H1 (cell line): ENCODE results near the gene TSHB. TPM values are rescaled to one million over a fixed set of nuclear protein-coding genes. Genes with fewer than 3 reads are reported as not detected.

ENCODE experiments used
- CTCF ChIA-PET: fragments of 300-600 bp; sonication (Branson Sonifier 250); formaldehyde crosslinking; loops from one replicate; lab custom pipeline; 2021; ENCODE audit not compliant: partially characterized antibody; lab: Charles Lee
- POLR2A ChIA-PET: fragments of 300-600 bp; sonication (Branson Sonifier 250); formaldehyde crosslinking; loops from one replicate; lab custom pipeline; 2021; ENCODE audit warnings: inconsistent platforms; ENCODE audit not compliant: partially characterized antibody; lab: Charles Lee
- DNase-seq, 2 experiments: peaks; one replicate each; pipeline versions ENCODE4 v3.0.0 to v3.0.0-alpha.2; 2010 to 2022; ENCODE audit warnings: low spot score in 2 of 2, low read depth in 1 of 2, mixed read lengths in 1 of 2
- FAIRE-seq: peaks from 2 replicates; lab custom pipeline; 2011; peaks lifted over from hg19 to GRCh38; lab: Jason Lieb, UNC
- H2AFZ ChIP-seq: 2 replicates; pipeline ENCODE4 v1.8.1; 2012; ENCODE audit warnings: low read length, inconsistent platforms
- H2AK5ac ChIP-seq: 2 replicates; pipeline ENCODE4 v1.6.1; 2013; ENCODE audit warnings: low read depth, low read length
- H2BK120ac ChIP-seq: replicated peaks from 2 replicates; pipeline ENCODE3; 2013; ENCODE audit warnings: low read depth, low read length, inconsistent platforms
- H2BK12ac ChIP-seq: 2 replicates; pipeline ENCODE4 v1.6.1; 2013; ENCODE audit warnings: low read depth, low read length
- H2BK15ac ChIP-seq: 2 replicates; pipeline ENCODE4 v1.6.1; 2013; ENCODE audit warnings: low read length
- H2BK20ac ChIP-seq: 2 replicates; pipeline ENCODE4 v1.6.1; 2013; ENCODE audit warnings: low read length
- H2BK5ac ChIP-seq: 2 replicates; pipeline ENCODE4 v1.6.1; 2013; ENCODE audit warnings: low read depth, low read length
- H3K14ac ChIP-seq: 2 replicates; pipeline ENCODE4 v1.6.1; 2013; ENCODE audit warnings: inconsistent platforms; ENCODE audit not compliant: insufficient read length
- H3K18ac ChIP-seq: 2 replicates; pipeline ENCODE4 v1.6.1; 2013; ENCODE audit warnings: low read length; ENCODE audit errors: extremely low read depth
- H3K23ac ChIP-seq: 2 replicates; pipeline ENCODE4 v1.6.1; 2013; ENCODE audit warnings: inconsistent platforms; ENCODE audit not compliant: insufficient read length
- H3K23me2 ChIP-seq: 2 replicates; pipeline ENCODE4 v1.6.1; 2013; ENCODE audit warnings: low read depth, low read length
- H3K27ac ChIP-seq: 2 replicates; pipeline ENCODE4 v1.6.1; 2011; ENCODE audit warnings: low read depth, low read length, inconsistent platforms
- H3K27me3 ChIP-seq, 4 experiments: replicated peaks in 1 of 4; 1 replicate in 1 of 4; 2 replicates in 3 of 4; pipeline versions ENCODE4 v1.6.1 to v1.8.1; 2011 to 2013; ENCODE audit warnings: low read length in 3 of 4, mild to moderate bottlenecking in 3 of 4, inconsistent platforms in 2 of 4, mixed read lengths in 2 of 4, moderate library complexity in 1 of 4; ENCODE audit not compliant: control insufficient read depth in 3 of 4, insufficient read depth in 3 of 4; ENCODE audit errors: extremely low read depth in 1 of 4
- H3K36me3 ChIP-seq, 4 experiments: 2 replicates each; pipeline versions ENCODE4 v1.6.1 to v1.8.1; 2011 to 2013; ENCODE audit warnings: mild to moderate bottlenecking in 4 of 4, low read length in 3 of 4, moderate library complexity in 2 of 4, control low read depth in 1 of 4, inconsistent platforms in 1 of 4; ENCODE audit not compliant: insufficient read depth in 4 of 4, control insufficient read depth in 2 of 4
- H3K4ac ChIP-seq: replicated peaks from 2 replicates; pipeline ENCODE3; 2013; ENCODE audit warnings: low read length, low read depth, mixed read lengths, inconsistent platforms; ENCODE audit not compliant: insufficient read length
- H3K4me1 ChIP-seq, 4 experiments: replicated peaks in 1 of 4; 1 replicate in 1 of 4; 2 replicates in 3 of 4; pipeline versions ENCODE4 v1.6.1 to v1.8.1; 2011 to 2013; ENCODE audit warnings: low read length in 3 of 4, inconsistent platforms in 2 of 4, mixed read lengths in 1 of 4; ENCODE audit not compliant: insufficient read depth in 4 of 4, control insufficient read depth in 3 of 4
- H3K4me2 ChIP-seq, 2 experiments: 2 replicates each; pipeline versions ENCODE4 v1.6.1 to v1.8.1; 2011 to 2013; ENCODE audit warnings: low read depth in 2 of 2, low read length in 2 of 2, control low read depth in 1 of 2, inconsistent platforms in 1 of 2, mild to moderate bottlenecking in 1 of 2; ENCODE audit not compliant: insufficient read depth in 1 of 2
- H3K4me3 ChIP-seq, 4 experiments: fragments of 200-600, 300-600 bp in 1 of 4; sonication (generic), shearing (Covaris generic), sonication (Bioruptor Twin) in 1 of 4; 2 replicates each; pipeline versions ENCODE4 v1.5.1 to v1.8.1; 2011 to 2016; ENCODE audit warnings: low read length in 4 of 4, low read depth in 3 of 4, control low read depth in 2 of 4, inconsistent platforms in 2 of 4, mild to moderate bottlenecking in 2 of 4, mixed read lengths in 1 of 4, moderate library complexity in 1 of 4; ENCODE audit not compliant: insufficient read depth in 2 of 4; ENCODE audit errors: extremely low read depth in 1 of 4
- H3K56ac ChIP-seq: replicated peaks from 2 replicates; pipeline ENCODE3; 2013; ENCODE audit warnings: low read depth, mild to moderate bottlenecking, mixed read lengths, low read length, inconsistent platforms; ENCODE audit not compliant: insufficient read length
- H3K79me1 ChIP-seq: 2 replicates; pipeline ENCODE4 v1.6.1; 2013; ENCODE audit warnings: low read depth, low read length, control low read depth
- H3K79me2 ChIP-seq, 2 experiments: 2 replicates each; pipeline versions ENCODE4 v1.6.1 to v1.8.1; 2012 to 2013; ENCODE audit warnings: low read length in 2 of 2, mild to moderate bottlenecking in 2 of 2, inconsistent platforms in 1 of 2; ENCODE audit not compliant: insufficient read depth in 2 of 2, control insufficient read depth in 1 of 2
- H3K9ac ChIP-seq, 4 experiments: replicated peaks in 1 of 4; 1 replicate in 1 of 4; 2 replicates in 3 of 4; pipeline versions ENCODE4 v1.6.1 to v1.8.1; 2011 to 2013; ENCODE audit warnings: low read depth in 3 of 4, low read length in 3 of 4, control low read depth in 2 of 4, mild to moderate bottlenecking in 2 of 4, moderate library complexity in 2 of 4, inconsistent platforms in 1 of 4; ENCODE audit errors: extremely low read depth in 1 of 4
- H3K9me3 ChIP-seq, 2 experiments: 2 replicates each; pipeline versions ENCODE4 v1.6.1 to v1.8.1; 2012 to 2013; ENCODE audit warnings: mild to moderate bottlenecking in 2 of 2, moderate library complexity in 2 of 2, control low read depth in 1 of 2, inconsistent platforms in 1 of 2, low read depth in 1 of 2, low read length in 1 of 2, mixed read lengths in 1 of 2; ENCODE audit not compliant: insufficient read depth in 2 of 2
- H4K20me1 ChIP-seq, 2 experiments: replicated peaks in 1 of 2; 2 replicates each; pipeline versions ENCODE3 to v1.8.1; 2011 to 2013; ENCODE audit warnings: inconsistent platforms in 2 of 2, low read length in 2 of 2, mild to moderate bottlenecking in 1 of 2; ENCODE audit not compliant: insufficient read depth in 2 of 2, control insufficient read depth in 1 of 2
- H4K5ac ChIP-seq: 2 replicates; pipeline ENCODE4 v1.6.1; 2013; ENCODE audit warnings: low read length, low read depth, mixed read lengths, inconsistent platforms; ENCODE audit not compliant: insufficient read length
- H4K8ac ChIP-seq: 2 replicates; pipeline ENCODE4 v1.8.0; 2013; ENCODE audit warnings: mild to moderate bottlenecking, moderate library complexity, low read length, inconsistent platforms; ENCODE audit not compliant: insufficient read depth; ENCODE audit errors: extremely low read depth
- H4K91ac ChIP-seq: replicated peaks from 2 replicates; pipeline ENCODE3; 2013; ENCODE audit warnings: low read length, mixed read lengths, inconsistent platforms; ENCODE audit not compliant: insufficient read length
- EP300 ChIP-seq, 2 experiments: IDR thresholded peaks; 1 replicate in 1 of 2; 2 replicates in 1 of 2; pipeline ENCODE4 v1.6.1; 2011 to 2012; ENCODE audit warnings: low read depth in 2 of 2, low read length in 2 of 2, mild to moderate bottlenecking in 2 of 2, borderline replicate concordance in 1 of 2, inconsistent platforms in 1 of 2, moderate library complexity in 1 of 2
- EZH2 ChIP-seq: fragments of 200-600 bp; sonication (generic); IDR thresholded peaks from 2 replicates; pipeline ENCODE4 v1.7.1; 2012; ENCODE audit warnings: low read depth, mild to moderate bottlenecking, moderate library complexity, low read length, inconsistent platforms; ENCODE audit not compliant: severe bottlenecking
- HDAC6 ChIP-seq: IDR thresholded peaks from one replicate; pipeline ENCODE4 v1.7.1; 2012; ENCODE audit warnings: low read depth, mild to moderate bottlenecking, inconsistent platforms, low read length, moderate library complexity
- JUN ChIP-seq: IDR thresholded peaks from 2 replicates; pipeline ENCODE4 v1.6.1; 2011; ENCODE audit warnings: low read depth, mild to moderate bottlenecking, improper control_type of control experiment, low read length
- KDM5A ChIP-seq: fragments of 200-600 bp; IDR thresholded peaks from 2 replicates; pipeline ENCODE4 v1.7.1; 2012; ENCODE audit warnings: mild to moderate bottlenecking, low read length, inconsistent platforms, mixed read lengths
- MAFK ChIP-seq: IDR thresholded peaks from 2 replicates; pipeline ENCODE4 v1.6.1; 2012; ENCODE audit warnings: low read depth, mild to moderate bottlenecking, improper control_type of control experiment, low read length
- POLR2AphosphoS5 ChIP-seq: IDR thresholded peaks from 2 replicates; pipeline ENCODE4 v1.6.1; 2011; ENCODE audit warnings: low read depth, low read length
- POU5F1 ChIP-seq: IDR thresholded peaks from 2 replicates; pipeline ENCODE4 v1.6.1; 2011; ENCODE audit warnings: low read depth, mild to moderate bottlenecking, low read length, moderate library complexity
- RFX5 ChIP-seq: IDR thresholded peaks from 2 replicates; pipeline ENCODE4 v1.6.1; 2011; ENCODE audit warnings: low read depth, low read length, improper control_type of control experiment, borderline replicate concordance
- SP4 ChIP-seq: IDR thresholded peaks from 2 replicates; pipeline ENCODE4 v1.6.1; 2012; ENCODE audit warnings: low read length, inconsistent platforms
- YY1 ChIP-seq: IDR thresholded peaks from 2 replicates; pipeline ENCODE4 v1.6.1; 2011; ENCODE audit warnings: low read depth, mild to moderate bottlenecking, low read length
- ZNF274 ChIP-seq: IDR thresholded peaks from 2 replicates; pipeline ENCODE4 v1.7.0; 2012; ENCODE audit warnings: low read length, borderline replicate concordance; ENCODE audit errors: extremely low read depth
- WGBS, 2 experiments: shearing (Covaris generic) in 1 of 2; methylation state at CpG; one replicate each; pipeline versions ENCODE4 v1.1.6 to v1.1.7; 2013 to 2015; ENCODE audit warnings: low lambda C conversion rate in 2 of 2, mixed read lengths in 2 of 2, inconsistent platforms in 1 of 2, low coverage in 1 of 2, missing lambda C conversion rate in 1 of 2; ENCODE audit not compliant: insufficient replicate concordance in 2 of 2, insufficient coverage in 1 of 2, insufficient read length in 1 of 2; ENCODE audit errors: extremely low coverage in 1 of 2, missing lambda C conversion rate in 1 of 2; 5-methylcytosine and 5-hydroxymethylcytosine counted together
- polyA plus RNA-seq, 7 experiments: library from polyadenylated mRNA; depleted of rRNA in 3 of 7; stranded (reverse) in 5 of 7; unstranded in 2 of 7; fragments of >200 nt in 5 of 7; fragments of 200-250 nt in 2 of 7; gene quantifications; 1 replicate in 5 of 7; 2 replicates in 1 of 7; 4 replicates in 1 of 7; pipeline versions ENCODE4 v1.2.1 to v1.2.3, GENCODE V29; 2011 to 2013; ENCODE audit warnings: missing spikeins in 2 of 7, mixed read lengths in 2 of 7
- total RNA-seq: library from RNA; stranded (reverse); fragmentation: NEBNext Ultra II Directional; extraction: Animal tissue kit (Norgen Biotek cat#: 25700); gene quantifications from 2 replicates; pipeline ENCODE4 v1.2.1, GENCODE V29; 2021

The TSHB gene
- total and polyA plus RNA-seq, 2 of the 8 experiments (the other 6 are each of a cell fraction or from before 2014, with no cell fraction given), result not detected

DNA sequence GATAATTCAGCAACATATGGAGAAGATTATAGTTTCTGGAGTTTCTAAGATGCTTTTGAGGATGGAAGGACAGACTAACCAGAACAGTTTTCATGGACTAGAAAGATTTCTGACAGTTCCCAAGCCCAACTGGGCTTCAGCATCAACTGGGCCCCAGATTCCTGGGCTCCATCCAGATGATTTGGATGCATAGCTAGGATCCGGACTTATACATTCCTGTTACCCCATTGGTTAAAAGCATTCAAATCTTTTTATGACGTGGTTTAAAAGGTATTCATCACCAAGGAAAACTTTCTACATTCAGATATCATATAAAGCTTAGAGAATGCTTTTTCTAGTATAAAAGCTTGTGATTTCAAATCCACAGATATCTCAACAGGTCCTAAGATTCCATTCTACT lies 29.7 kb downstream of the TSHB start:
- Histone ChIP-seq H2BK120ac (no peak overlapping the region), H4K20me1 (no peaks in the 10 kb centered on the region), H3K14ac (no peak overlapping the region), H3K4ac (no peak overlapping the region), H2AK5ac (no peak overlapping the region), H3K27ac (no peak overlapping the region), H4K91ac (no peak overlapping the region), H3K9me3 (no peaks in the 10 kb centered on the region), H2BK20ac (no peak overlapping the region), H3K27me3 (no peaks in the 10 kb centered on the region), H4K8ac (no peak overlapping the region), H3K4me1 (peaks cover 0 to 6% (median 2%) of the 10 kb centered on the region in 4 experiments; a peak in 4 of 7 replicates), H3K23ac (no peak overlapping the region), H2BK12ac (no peak overlapping the region), H3K36me3 (no peaks in the 10 kb centered on the region), H3K79me1 (no peaks in the 10 kb centered on the region), H3K79me2 (no peaks in the 10 kb centered on the region), H3K4me3 (no peak overlapping the region), H2BK5ac (no peak overlapping the region), H2BK15ac (no peak overlapping the region), H3K9ac (no peak overlapping the region), H3K18ac (no peak overlapping the region), H3K56ac (no peak overlapping the region), H2AFZ (no peak overlapping the region), H4K5ac (no peak overlapping the region), H3K4me2 (no peak overlapping the region), H3K23me2 (no peaks in the 10 kb centered on the region)
- FAIRE-seq (no peak), DNase-seq (no peak)
- ChIA-PET POLR2A (no interaction called here), CTCF (interaction anchor here (1.1 kb wide), 1 partner anchor 10 kb away, joined by 5 read pairs; no protein-coding TSS in a partner anchor)
- WGBS, 2 experiments, result 50% methylated on average over 2 of the region's 2 CpGs; no CpG with 5 or more reads in 1 of the 2 experiments
- TF ChIP-seq YY1, result no peak
- no peak for TF ChIP-seq RFX5
- no peak for TF ChIP-seq HDAC6
- TF ChIP-seq JUN, result no peak
- no peak for TF ChIP-seq SP4
- no peak for TF ChIP-seq KDM5A
- TF ChIP-seq POLR2AphosphoS5, result no peak
- no peak for TF ChIP-seq POU5F1
- no peak for TF ChIP-seq EZH2
- TF ChIP-seq ZNF274, result no peak
- no peak for TF ChIP-seq EP300 (IDR thresholded peaks at IDR 0.05; ENCODE audit: borderline replicate concordance in 1 of 2, low read depth in 2 of 2, low read length in 2 of 2)
- no peak for TF ChIP-seq MAFK
